Brain microvascular endothelial cell (primary cell): ENCODE results near the gene BEX3.

Source experiments
- DNase-seq: peaks from one replicate; pipeline ENCODE4 v3.0.0-alpha.2; 2020
- H3K27ac ChIP-seq: fragments of 250-450 bp; sonication (Bioruptor Pico); 2 replicates; pipeline ENCODE4 v1.5.1; 2020; ENCODE audit warnings: mild to moderate bottlenecking, moderate library complexity
- H3K27me3 ChIP-seq: fragments of 250-450 bp; sonication (Bioruptor Pico); replicated peaks from 2 replicates; pipeline ENCODE4 v1.5.1; 2020; ENCODE audit warnings: mild to moderate bottlenecking
- H3K36me3 ChIP-seq: fragments of 250-450 bp; sonication (Bioruptor Pico); replicated peaks from 2 replicates; pipeline ENCODE4 v1.5.1; 2020; ENCODE audit warnings: mild to moderate bottlenecking
- H3K4me3 ChIP-seq: 2 replicates; pipeline ENCODE4 v1.5.1; 2011; ENCODE audit warnings: low read depth, mild to moderate bottlenecking, control low read depth, low read length, moderate library complexity
- in situ Hi-C: cut with HindIII; loops from 2 replicates; pipeline ENCODE4 v1.10.0; 2017; ENCODE audit warnings: low sequenced_read_pairs, low pct_ligation_motif_present
- TF ChIP-seq, protein P1 (sequence below): IDR thresholded peaks from 2 replicates; pipeline ENCODE4 v1.5.1; 2011; ENCODE audit warnings: low read depth, mild to moderate bottlenecking, moderate library complexity, low read length, control low read depth, inconsistent platforms; ENCODE audit errors: missing control alignments

Gene BEX3

DNA sequence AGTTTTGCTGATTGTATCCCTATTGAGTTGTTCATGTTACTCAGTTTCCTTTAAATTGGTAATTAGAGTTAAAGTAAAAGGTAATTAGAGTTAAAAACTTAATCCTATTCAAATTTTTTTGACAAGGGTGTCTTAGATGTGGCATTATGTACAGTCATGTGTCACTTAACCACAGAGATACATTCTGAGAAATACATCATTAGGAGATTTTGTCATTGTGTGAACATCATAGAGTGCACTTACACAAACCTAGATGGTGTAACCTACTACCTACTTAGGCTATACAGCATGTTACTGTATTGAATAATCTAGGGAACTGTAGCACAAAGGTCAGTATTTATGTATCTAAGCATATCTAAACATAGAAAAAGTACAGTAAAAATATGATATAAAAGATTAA lies 39.2 kb downstream of the BEX3 start:
- no peaks in the 10 kb centered on the region for H3K36me3 ChIP-seq
- no peak for DNase-seq

DNA sequence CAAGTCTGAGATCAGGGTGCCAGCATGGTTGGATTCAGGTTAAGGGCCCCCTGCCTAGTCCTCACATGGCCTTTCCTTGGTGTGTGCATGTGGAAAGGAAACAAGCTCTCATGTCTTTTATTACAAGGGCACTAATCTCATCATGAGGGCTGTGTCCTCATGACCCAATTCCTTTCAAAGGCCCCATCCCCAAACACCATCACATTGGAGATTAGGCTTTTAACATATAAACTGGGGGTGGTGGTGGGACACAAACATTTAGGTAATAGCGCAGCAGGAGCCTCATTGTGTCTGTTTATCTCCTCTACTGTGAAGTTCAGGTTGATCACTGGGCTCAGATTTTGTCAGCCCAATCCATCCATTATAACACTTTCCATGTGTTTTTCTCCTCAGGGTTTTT lies 41.0 kb downstream of the BEX3 start:
- H3K36me3 ChIP-seq = no peaks in the 10 kb centered on the region

More for the DNA sequence above, 39.2 kb downstream of the BEX3 start:
- TF ChIP-seq, protein P1, sequence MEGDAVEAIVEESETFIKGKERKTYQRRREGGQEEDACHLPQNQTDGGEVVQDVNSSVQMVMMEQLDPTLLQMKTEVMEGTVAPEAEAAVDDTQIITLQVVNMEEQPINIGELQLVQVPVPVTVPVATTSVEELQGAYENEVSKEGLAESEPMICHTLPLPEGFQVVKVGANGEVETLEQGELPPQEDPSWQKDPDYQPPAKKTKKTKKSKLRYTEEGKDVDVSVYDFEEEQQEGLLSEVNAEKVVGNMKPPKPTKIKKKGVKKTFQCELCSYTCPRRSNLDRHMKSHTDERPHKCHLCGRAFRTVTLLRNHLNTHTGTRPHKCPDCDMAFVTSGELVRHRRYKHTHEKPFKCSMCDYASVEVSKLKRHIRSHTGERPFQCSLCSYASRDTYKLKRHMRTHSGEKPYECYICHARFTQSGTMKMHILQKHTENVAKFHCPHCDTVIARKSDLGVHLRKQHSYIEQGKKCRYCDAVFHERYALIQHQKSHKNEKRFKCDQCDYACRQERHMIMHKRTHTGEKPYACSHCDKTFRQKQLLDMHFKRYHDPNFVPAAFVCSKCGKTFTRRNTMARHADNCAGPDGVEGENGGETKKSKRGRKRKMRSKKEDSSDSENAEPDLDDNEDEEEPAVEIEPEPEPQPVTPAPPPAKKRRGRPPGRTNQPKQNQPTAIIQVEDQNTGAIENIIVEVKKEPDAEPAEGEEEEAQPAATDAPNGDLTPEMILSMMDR = no peak
- no peak overlapping the region for H3K4me3 ChIP-seq
- H3K27me3 ChIP-seq = no peaks in the 10 kb centered on the region
- H3K27ac ChIP-seq = no peak overlapping the region
- in situ Hi-C loops = no loop called here

DNA sequence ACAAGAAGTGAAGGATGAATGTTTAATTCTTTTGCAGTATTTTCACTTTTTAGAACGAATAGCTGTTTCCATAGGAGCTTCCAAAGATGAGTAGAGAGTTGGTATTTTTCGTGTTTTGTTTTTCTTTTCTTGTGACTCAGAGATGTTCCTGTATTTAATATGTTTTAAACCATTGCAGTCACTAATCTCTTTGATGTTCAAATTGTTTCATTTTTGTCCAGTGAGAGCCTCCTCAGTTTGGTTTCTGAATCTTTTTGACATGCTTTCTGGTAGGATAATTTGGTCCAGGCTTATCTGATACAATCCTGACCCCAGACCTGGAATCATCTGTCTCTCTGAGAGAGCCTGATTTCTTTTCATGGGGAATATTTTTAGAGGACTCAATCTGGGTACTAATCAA lies 41.6 kb downstream of the BEX3 start:
- in situ Hi-C loops = no loop called here
- H3K27me3 ChIP-seq = no peaks in the 10 kb centered on the region
- DNase-seq = no peak

More for the DNA sequence above, 41.0 kb downstream of the BEX3 start:
- DNase-seq = no peak
- no peak overlapping the region for H3K27ac ChIP-seq
- H3K4me3 ChIP-seq = no peak overlapping the region
- in situ Hi-C loops = no loop called here
- H3K27me3 ChIP-seq = no peaks in the 10 kb centered on the region
- TF ChIP-seq, protein P1 = no peak

DNA sequence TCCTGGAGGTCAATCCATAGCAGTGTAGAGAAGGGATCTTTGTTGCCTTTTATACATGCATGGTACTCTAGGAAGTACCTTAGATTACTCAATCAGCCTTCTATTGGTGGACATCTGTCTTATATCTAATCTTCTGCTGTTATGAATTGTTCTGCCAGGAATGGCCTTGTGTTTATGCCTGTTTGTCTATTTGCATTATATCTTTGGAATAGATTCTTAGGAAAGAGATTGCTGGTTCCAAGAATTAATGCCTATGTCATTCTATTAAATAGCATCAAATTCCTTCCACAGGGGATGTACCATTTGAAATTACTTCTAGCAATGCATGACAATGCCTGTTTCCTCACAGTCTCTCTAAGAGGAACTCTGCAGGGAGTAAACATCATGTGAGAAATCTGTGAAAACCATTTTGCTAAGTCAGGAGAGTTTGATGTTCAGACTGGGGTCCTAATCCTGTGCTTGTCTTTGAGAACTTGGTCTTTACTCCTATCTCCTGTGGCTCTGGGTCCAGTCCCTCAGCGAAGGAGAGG lies 42.5 kb downstream of the BEX3 start:
- no peaks in the 10 kb centered on the region for H3K27me3 ChIP-seq
- H3K4me3 ChIP-seq = no peak overlapping the region
- H3K27ac ChIP-seq = no peak overlapping the region
- no peak for DNase-seq
- H3K36me3 ChIP-seq = no peaks in the 10 kb centered on the region
- TF ChIP-seq, protein P1 = no peak
- in situ Hi-C loops = no loop called here

More for the DNA sequence above, 41.6 kb downstream of the BEX3 start:
- Histone ChIP-seq H3K27ac (no peak overlapping the region), H3K36me3 (no peaks in the 10 kb centered on the region), H3K4me3 (no peak overlapping the region)
- TF ChIP-seq, protein P1 = no peak

DNA sequence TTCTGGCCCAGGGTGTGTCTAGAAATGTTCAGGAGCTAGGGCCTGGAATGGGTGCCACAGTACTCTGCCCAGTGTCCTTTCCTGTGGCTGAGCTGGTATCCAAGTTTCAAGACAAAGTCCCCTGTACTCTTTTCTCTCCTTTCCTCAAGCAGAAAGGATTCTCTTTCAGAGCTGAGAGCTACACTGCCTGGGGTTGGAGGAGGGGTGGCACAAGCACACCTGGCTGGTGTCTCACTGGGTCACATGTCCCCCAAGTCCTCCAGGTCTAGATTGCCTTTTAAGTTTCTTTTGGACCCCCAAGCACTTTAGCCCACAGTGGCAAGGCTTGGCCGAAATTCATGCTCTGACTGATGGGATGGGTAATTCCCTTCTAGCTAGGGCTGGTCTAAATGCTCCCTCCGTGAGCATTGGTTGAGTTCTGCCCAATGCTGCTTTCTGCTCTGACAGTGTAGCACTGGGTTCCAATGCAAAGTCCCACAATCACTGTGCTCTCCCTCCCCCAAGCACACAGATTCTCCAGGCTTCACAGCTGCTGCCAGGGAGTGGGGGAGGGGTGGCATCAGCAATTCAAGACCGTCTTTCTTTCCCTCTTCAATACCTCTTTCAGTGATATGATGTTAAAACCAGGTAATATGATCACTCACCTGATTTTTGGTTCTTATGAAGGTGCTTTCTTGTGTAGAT lies 47.8 kb downstream of the BEX3 start:
- no peak overlapping the region for H3K4me3 ChIP-seq
- H3K27me3 ChIP-seq = no peaks in the 10 kb centered on the region
- TF ChIP-seq, protein P1 = no peak
- no peak for DNase-seq
- in situ Hi-C loops = no loop called here
- no peaks in the 10 kb centered on the region for H3K36me3 ChIP-seq
- no peak overlapping the region for H3K27ac ChIP-seq
